GM21360 (cell line): ENCODE measurements around the gene GRIK2.

Experiments used
- ATAC-seq: cut with Tn5 transposase; IDR thresholded peaks from one replicate; pipeline ENCODE4 v1.9.1; 2021; ENCODE audit warnings: mild to moderate bottlenecking, moderate library complexity; ENCODE audit not compliant: unreplicated experiment

Gene GRIK2

DNA sequence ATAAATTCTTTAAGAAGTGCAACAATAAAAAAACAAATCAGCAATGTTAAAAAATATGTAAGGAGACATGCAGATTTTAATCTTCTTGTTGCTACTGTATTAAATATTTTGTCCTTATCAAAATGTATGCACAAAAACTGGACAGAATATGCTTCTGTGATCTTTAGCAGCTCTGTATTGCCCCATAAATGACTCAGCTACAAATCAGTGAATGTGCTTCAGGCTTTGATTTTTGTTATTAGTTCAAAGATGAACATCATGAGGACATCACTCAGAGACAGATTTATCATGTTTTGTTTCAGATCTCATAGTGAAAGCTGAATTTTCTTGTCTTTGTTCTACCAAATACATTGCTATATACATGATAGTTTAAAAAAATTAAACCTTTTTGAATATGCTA is 312.4 kb downstream of the GRIK2 start:
- no peak for ATAC-seq

DNA sequence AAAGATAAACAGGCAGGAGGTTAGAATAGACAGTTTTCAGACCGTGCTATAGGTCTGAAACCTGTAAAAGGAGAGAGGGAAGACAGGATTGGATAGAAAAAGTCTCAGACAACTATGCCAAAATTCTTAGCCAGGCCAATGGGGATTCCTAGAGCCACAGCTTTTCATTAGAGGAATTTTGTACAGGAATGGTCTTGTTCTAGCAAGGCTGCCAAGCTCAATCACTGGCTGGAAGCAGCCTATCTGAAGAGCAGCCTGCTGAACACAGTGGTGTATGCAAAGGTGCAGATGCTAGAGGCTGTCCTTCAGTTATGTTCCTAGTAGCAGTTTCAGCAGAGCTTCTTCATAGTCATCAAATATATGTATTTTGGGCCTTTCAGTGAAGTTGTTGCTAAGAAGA is 313.1 kb downstream of the GRIK2 start:
- ATAC-seq: no peak

DNA sequence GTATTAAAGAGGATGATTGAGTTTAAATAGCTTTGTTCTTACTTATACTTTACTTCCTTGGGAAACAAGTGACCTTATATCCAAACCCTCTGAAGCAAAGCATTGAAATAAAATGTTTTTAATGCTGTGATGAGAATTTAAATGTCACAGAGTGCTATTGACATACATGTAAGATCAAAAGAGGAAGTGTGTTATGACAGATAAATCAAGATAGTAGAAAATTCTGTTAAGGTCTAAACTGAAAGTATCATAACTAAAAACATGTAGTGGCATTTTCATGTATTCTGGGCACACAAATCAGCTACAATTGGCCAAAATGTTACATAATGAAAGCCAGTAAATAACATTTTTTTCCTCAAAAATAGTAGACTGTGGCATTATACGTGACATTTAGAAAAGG is 318.0 kb downstream of the GRIK2 start:
- no peak for ATAC-seq

DNA sequence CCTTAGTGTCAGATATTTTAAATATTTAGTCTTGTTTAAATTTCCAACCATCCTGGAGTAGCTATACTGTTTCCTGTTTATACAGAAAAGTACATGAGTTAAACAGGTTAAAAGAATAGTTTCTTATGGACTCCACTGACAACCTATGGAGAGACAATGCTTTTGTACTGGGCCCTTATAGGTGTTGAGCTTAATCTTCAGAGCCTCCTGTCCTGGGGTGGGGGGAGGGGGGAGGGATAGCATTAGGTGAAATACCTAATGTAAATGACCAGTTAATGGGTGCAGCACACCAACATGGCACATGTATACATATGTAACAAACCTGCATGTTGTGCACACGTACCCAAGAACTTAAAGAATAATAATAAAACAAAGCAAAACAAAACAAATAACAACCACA is 322.9 kb downstream of the GRIK2 start:
- no peak for ATAC-seq

DNA sequence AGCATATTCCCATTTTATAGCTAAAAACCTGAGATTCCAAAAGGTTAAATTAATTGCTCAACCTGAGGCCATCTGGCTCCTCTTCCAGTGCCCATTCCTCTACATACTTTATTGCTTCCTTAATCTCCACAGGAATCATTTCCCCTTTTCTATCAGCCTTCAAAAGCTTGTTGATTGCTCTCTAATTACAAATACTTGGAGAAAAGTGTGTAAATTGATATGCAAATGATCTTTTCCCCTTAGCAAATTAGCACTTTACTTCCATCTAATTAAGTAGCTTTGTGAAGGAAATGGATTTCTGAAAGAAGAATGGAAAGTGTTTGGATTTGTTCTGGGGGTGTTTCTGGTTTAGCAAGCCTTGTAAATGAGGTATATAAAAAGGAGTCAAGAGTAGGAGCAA is 323.3 kb downstream of the GRIK2 start:
- ATAC-seq: no peak

DNA sequence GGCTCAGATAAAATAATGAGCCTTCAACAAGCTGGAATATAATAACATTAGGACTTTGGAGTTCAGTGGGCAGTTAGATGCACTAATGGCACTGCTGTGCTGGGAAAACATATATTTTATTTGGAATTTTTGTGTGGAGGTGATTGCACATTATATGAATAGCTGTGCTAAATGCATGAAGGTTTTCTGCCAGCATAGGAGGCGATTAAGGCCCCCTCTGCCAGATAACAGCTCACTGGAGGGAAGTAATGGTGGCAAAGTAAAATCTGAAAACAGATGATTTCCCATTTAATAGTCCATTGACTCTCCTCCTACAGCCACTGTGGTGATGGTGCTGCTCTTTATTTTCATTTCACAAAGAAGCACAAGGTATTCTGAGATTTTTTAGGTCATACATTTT is 326.0 kb downstream of the GRIK2 start:
- no peak for ATAC-seq

DNA sequence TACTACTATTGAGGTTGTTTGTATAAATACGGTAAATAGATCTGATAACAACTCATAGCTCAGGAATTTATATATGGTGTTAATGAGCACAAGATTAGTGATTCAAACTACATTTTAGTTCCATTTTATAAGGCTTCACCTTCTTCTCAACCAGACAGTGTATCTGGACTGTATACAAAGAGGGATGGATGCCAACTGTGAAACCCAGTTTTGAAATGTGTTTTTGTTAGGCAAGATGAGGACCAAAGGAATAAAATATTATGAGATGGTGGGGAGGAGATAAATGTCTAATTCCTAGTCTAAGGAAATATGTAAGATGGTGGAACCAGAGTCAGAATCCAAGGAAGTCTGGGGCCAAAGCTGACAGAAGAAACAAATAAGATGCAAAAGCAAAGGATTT is 329.0 kb downstream of the GRIK2 start:
- no peak for ATAC-seq

DNA sequence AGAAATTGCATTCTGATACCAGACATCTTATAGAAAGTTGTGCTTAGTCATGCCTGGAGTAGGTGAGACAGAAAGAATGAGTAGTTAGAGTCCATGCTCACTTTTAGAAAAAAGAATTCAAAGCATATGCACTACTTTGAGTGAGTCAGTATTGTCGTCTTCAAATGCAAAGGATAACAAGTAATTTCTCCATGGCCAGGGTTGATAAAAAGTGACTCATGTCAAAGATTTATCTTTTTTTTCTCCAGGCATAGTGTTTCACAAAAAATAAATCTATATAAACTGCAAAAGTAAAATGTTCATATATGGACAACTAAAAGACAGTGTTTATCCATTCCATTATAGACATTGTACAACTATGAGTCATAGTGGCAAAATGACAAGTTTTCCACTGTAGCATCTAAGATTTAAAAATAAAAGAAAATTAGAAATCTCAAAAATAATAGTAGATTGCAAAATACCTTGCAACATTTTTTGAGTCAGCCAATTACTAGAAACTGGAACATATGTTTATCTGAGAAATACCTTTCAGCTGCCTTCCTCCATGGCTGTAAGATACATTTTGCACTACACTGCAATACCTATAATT is 329.6 kb downstream of the GRIK2 start:
- no peak for ATAC-seq

DNA sequence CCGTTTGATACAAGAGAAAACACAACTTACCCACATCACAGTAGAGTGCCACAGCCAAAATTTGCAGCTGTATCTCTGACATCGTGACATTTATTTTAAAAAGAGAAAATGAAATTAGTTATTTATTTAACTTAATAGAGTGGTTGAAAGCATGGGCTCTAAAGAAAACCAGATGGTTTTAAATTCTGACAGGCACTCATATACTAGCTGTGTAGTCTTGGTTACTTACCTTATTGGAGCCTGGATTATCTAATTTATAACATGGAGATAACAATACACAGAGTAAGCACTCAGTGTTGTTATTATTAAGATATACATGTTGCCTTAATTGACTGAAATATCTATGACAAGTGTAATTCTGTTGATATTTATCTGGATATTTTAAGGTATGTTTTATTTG is 334.9 kb downstream of the GRIK2 start:
- ATAC-seq: no peak

DNA sequence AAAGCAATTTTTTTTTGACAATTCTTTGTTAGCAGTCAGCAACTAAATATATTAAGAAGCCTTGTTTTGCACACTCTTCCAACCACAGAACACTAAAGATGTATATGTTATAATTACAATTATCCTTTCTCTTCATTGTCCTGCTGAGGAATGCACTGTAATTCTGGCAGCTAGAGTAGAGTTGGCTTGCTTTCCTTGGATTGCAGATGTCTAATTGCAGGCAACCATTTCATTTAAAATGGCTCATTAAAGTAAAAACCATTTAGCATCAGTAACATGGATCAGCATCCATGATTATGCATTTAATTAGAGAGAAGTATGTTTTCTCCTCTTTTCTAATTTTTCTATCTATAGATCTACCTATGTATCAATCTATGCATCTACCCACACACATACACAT is 335.4 kb downstream of the GRIK2 start:
- ATAC-seq: no peak

DNA sequence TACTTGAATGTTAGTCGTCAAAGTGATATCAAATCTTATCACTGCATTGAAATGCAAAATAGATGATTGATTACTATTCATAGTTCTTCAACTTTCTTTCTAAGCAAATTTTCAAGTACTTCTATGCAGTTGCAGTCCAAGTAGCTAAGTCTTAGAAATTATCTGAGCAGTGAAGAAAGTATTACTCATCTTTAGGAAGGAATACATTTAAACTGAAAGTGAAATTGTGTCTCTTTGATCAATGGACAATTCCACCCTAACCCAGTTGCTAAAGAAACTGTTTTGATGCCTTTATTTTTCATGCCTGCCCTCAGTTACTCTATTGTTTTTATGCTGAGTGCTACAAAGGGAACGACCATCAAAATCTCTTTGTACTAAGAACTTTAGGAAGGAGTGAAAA is 337.4 kb downstream of the GRIK2 start:
- ATAC-seq: no peak

DNA sequence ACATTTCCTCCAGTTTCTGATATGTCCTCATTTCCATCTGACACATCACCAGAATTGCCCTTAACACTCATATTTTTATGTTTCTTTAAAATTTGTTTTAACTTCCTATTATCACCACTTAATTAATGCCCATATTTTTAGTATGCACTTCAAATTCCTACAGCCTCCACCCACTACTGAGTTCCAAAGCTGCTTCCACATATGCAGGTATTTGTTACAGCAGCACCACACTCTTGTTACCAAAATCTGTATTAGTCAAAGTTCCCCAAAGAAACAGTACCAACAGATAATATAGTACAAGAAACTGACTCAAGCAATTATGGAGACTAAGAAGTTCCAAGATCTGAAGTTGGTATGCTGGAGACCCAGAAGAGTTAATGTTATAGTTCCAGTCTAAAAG is 340.4 kb downstream of the GRIK2 start:
- ATAC-seq: no peak

DNA sequence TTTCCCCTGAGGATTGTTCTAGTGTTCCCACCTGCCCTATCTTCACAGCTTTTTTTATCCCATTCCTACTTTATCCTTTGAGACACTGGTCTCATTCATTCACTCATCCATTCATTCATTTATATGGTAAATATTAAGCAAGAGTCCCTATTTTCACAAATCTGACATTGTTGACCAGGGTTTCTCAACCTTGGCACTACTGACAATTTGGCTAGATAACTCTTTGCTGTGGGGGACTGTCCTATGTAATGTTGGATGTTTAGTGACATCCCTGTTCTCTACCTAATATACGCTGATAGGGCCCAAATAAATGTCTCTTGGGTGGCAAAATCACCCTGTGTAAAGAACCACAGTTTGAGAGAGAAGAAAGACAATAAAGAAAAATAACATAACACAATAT is 345.0 kb downstream of the GRIK2 start:
- ATAC-seq: no peak

DNA sequence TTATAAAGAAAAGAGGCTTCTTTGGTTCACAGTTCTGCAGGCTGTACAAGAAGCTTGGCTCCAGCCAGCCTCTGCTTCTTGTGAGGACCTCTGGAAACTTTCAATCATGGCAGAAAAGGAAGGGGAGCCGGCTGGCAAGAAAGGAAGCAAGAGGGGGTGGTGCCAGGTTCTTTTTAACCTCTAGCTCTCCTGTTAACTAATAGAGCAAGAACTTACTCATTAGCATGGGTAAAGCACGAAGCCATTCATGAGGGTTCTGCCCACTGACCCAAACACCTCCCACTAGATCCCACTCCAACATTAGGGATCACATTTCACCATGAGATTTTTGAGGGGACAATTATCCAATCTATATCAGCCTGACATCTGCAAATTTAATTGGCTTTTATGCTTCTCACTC is 347.1 kb downstream of the GRIK2 start:
- no peak for ATAC-seq

DNA sequence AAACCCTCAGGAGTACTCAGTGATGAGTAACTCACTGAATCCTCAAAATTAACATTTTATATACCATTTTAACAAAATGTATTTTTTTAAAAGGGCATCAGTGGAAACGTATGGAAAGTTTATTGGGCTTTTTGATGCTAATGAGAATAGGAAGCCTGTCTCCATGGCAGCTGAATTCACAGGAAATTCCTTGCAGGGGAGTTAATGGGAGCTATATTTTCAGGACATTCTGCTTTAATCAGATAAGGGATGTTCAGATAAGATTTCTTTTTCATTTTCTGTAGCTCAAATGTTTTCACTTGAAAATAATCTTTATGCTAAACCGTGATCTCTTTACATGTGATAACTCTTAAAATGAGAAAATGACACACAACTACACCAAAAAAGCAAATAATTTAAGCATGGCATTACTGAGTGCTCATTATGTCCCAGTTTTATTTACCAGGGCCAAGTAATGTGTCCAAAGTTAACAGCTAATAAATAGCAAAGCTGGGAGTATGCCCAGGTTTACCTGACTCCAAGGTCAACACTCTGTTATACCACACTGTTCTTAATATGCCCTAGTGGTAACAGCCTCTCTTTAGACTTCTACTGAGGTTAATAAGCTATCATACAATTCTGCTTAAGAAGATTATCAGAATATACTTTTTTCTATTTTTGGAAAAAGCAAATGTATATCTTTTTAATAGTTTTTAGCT is 348.1 kb downstream of the GRIK2 start:
- ATAC-seq: no peak

DNA sequence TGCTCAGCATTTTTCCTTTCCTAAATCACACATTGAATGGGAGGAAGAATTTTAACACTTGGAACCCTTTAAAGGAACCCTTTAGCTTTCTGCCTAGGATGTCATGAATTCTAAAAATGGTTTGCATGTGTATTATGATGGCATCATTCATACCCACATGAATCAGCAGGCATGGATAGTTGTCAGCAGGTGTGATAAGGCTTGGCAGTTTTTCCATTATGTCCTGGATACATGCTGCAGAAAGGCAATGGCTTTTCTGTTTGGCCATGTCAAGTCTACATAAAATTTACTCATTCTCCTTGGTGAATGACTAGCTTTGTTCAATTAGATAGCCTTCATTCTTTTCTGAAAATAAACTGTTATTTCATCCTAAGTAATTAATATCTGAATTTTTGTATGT is 353.7 kb downstream of the GRIK2 start:
- ATAC-seq: no peak

DNA sequence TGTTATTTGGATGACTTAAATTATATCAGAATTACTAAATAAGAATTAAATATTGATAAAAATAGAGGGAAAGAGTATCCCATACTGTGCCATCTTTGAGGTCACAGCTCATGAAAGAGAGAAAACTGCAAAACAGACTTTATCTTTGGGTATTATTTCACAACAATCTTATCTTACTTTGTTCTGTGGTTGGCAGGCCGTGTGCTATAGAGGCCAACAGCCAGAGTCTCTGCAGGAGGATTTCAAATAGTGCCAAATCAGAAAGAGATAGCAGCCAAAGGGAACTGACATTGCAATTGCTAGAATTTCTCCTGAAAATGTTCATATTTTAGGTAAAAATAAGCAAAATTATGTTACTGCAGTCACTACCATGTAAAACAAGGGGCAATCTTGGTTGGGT is 354.2 kb downstream of the GRIK2 start:
- no peak for ATAC-seq

DNA sequence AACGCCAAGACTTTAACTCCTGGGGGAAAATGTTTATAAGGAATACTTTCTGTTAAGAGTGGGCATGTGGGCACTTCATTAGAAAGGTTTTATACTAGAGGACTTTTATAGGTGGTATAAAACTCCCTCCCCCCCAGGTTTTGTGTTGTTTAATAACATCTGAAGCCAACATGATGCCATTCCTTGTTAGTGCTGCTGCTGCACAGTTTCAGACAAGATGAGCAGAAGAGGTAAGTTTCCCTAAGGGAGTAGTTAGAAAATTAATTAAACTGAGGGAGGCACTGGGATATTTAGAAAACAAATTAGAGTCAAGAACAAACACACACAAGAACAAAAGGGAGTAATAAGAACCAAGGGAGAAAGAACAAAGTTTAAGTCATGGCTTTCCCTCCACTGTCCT is 362.4 kb downstream of the GRIK2 start:
- ATAC-seq: no peak

DNA sequence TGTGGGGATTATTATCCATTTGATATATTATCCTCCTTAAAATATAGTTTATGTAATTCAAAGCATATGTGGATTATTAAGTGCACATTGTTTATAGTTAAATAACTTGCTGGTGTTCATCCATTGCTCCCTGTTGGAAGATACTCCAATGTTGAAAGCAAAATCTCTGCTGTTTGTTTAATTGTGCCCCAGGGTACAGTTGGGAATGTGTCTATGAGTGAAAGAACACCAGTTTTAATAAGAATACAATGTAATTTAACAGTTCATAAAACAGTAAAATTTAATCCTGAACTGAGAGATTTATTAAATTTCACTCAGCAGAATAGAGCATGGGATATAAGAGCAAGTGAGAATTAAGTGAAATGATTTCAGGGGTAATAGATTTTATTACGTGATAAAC is 364.9 kb downstream of the GRIK2 start:
- no peak for ATAC-seq

DNA sequence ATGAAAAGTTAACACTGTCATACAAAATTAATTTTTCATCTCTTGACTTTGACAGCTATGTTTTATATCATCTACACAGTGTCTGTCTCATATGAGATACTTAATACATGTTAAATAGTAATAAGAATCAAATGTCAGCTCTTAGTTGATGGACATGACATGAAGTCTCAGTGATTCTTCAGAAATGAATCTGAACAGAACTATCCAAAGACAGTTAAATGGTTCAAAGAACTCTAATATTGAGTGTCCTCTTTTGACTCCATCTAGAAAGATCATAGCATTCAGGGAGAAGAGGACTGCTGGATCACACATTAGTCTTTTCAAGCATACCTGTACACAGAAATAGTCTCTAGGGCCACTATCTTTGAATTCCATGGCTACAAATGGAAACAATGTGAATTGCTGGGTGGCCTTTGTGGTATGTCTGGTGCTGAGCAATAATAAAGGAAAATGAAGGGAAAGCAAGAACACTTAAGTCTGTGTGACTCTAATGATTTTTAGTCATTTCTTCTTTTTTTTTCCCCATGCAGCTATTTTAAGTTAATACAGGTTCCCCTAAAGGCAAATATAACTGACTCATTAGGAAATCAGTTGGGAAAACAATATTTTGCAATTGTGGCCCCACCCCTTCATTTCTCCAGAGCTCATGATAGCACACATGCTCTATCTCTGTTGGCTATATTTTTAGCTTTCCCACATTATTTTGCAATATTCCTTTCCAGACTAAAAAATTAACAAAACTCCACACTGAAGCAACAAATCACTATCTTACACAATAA is 367.5 kb downstream of the GRIK2 start:
- ATAC-seq: no peak

DNA sequence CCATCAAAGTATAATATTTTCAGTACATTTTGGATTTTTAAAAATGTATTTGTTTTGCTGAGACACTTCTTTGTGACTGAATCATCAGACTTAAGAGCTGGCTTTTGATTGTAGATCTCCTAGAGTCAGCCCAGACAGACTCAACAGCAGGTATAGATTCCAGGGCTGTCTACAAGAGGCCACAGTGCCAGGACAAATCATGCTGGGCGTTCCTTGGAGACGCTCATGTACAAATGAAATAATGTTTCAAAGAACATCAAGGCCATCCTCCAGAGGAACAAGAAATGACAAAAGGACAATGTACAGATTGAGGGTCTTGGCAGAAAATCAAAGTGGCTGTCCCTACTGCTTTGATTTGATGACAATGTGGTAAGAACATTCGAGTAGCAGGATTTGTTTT is 369.3 kb downstream of the GRIK2 start:
- no peak for ATAC-seq

DNA sequence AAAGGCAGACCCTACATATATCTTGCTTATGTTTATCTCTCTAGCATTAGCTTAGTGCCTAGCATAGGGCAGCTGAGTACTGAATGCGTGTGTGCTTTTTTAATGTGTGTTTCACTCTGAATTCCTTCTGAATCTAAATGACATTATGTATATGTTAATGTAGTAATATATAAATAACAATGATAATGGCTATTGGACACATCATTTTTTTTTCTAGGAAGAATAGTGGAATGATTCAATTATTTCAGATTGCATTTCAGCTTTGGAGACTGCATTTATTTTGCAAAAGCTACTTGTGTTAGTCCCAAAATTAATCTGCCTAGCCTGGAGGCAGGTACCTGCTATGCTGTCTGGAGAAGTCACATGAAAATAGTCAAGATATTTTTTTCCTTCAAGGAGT is 371.8 kb downstream of the GRIK2 start:
- no peak for ATAC-seq
